Activated naive CD4-positive, alpha-beta T cell treated with anti-CD3 and anti-CD28 coated beads for 36 hours (primary cell): ENCODE data around the gene TCP11. TPM values are rescaled to one million over a fixed set of nuclear protein-coding genes. Genes with fewer than 3 reads are reported as not detected.

Experiments used
- CTCF ChIA-PET: fragments of 350-600 bp; sonication (Branson Sonifier 250); formaldehyde crosslinking; loops from one replicate; lab custom pipeline; 2021; ENCODE audit warnings: antibody characterized with exemption; lab: Charles Lee
- DNase-seq: peaks from one replicate; pipeline ENCODE4 v3.0.0-alpha.2; 2020
- H3K27ac Mint-ChIP-seq: one replicate; pipeline ENCODE4 v1.8.0; 2021; ENCODE audit warnings: mild to moderate bottlenecking, mixed read lengths
- H3K27me3 Mint-ChIP-seq: one replicate; pipeline ENCODE4 v1.8.0; 2021; ENCODE audit warnings: low read depth, mixed read lengths
- H3K36me3 Mint-ChIP-seq: one replicate; pipeline ENCODE4 v1.8.0; 2021; ENCODE audit warnings: low read depth, mixed read lengths
- H3K4me1 Mint-ChIP-seq: one replicate; pipeline ENCODE4 v1.8.0; 2021; ENCODE audit warnings: low read depth, mixed read lengths
- H3K4me3 Mint-ChIP-seq: one replicate; pipeline ENCODE4 v1.8.0; 2021; ENCODE audit warnings: mild to moderate bottlenecking, moderate library complexity, mixed read lengths
- H3K9me3 Mint-ChIP-seq: one replicate; pipeline ENCODE4 v1.8.0; 2021; ENCODE audit warnings: mixed read lengths
- intact Hi-C: fragments of 100-400 bp; cut with micrococcal nuclease; formaldehyde crosslinking; loops from one replicate; pipeline ENCODE4 v1.15.1; 2023
- total RNA-seq, 2 experiments: library from RNA; stranded (reverse); gene quantifications; one replicate each; pipeline ENCODE4 v1.2.3, GENCODE V29; 2021

Gene TCP11
- total RNA-seq, result not detected

GRCh38 chr6:35141007-35141655 is at the start of gene TCP11:
Gene TCP11 (minus strand): TSS chr6:35141339. CDS start chr6:35140870, 469 bp downstream.
- CTCF ChIA-PET, result interaction anchor here (0.6 to 2.1 kb wide), 6 partner anchors 9 to 1473 kb away, joined by 3 to 10 read pairs (median 5); no protein-coding TSS in a partner anchor
- H3K4me3 Mint-ChIP-seq, result no peak within 1 kb of the TSS
- peak; percentile 35 for DNase-seq
- peaks cover 15% of the 10 kb centered on the region for H3K4me1 Mint-ChIP-seq
- peaks cover 13% of the 10 kb centered on the region for H3K27me3 Mint-ChIP-seq
- no peak within 1 kb of the TSS for H3K27ac Mint-ChIP-seq
- H3K9me3 Mint-ChIP-seq, result no peaks in the 10 kb centered on the region
- H3K36me3 Mint-ChIP-seq, result no peaks in the 10 kb centered on the region
- intact Hi-C loops, result loop anchor here (5.0 to 10.0 kb wide), 3 partner anchors 266 to 676 kb away; partner anchors contain the start of gene PACSIN1

DNA sequence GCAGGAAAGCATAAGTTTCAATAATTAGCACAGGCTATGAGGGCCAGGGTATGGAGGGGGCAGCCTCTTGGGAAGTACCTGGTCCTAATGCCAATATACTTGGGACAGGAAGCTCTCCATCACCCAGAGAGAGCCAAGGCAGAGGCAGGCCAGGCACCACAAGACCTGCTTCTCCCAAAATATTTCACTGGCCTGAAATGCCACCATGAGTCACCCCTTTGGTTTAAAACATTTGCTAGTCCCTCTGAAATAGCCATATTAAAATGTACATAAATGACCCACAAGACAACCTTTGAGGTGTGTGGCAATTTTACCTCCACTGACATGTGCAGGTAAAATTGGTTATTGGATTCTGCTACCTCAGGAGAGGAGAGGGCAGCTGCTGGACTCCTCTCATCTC is 49.2 kb upstream of the TCP11 start:
- CTCF ChIA-PET, result no interaction called here
- H3K4me1 Mint-ChIP-seq, result no peaks in the 10 kb centered on the region
- no peaks in the 10 kb centered on the region for H3K36me3 Mint-ChIP-seq
- no peak for DNase-seq
- H3K27me3 Mint-ChIP-seq, result peaks cover 3% of the 10 kb centered on the region
- intact Hi-C loops, result no loop called here
- no peak overlapping the region for H3K4me3 Mint-ChIP-seq
- H3K27ac Mint-ChIP-seq, result no peak overlapping the region
- H3K9me3 Mint-ChIP-seq, result no peaks in the 10 kb centered on the region

- no peaks in the 10 kb centered on the region for H3K9me3 Mint-ChIP-seq
- no peak overlapping the region for H3K27ac Mint-ChIP-seq
- CTCF ChIA-PET, result no interaction called here
- DNase-seq, result no peak
- intact Hi-C loops, result no loop called here
- H3K4me3 Mint-ChIP-seq, result no peak overlapping the region
- no peaks in the 10 kb centered on the region for H3K36me3 Mint-ChIP-seq
- no peaks in the 10 kb centered on the region for H3K4me1 Mint-ChIP-seq
- peaks cover 7% of the 10 kb centered on the region for H3K27me3 Mint-ChIP-seq
Measured at GRCh38 chr6:35188886-35189285, 47.7 kb upstream of the TCP11 start.

DNA sequence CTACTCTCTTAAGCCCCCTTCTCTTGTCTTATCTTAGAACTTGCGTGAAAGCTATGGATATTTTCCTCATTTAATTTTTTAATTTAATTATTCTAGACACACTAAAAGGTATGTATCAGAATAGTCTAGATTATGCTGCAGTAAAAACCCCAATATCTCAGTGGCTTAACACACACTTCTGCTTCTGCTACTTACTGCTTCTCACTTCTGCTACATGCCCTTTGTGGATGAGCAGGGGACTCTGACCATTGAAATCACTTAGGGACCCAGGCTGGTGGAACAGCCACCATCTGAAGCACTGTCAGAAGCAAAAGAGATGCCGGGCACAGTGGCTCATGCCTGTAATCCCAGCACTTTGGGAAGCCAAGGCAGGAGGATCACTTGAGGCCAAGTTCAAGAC is 45.4 kb upstream of the TCP11 start:
- CTCF ChIA-PET, result interaction anchor here (1.2 kb wide), 2 partner anchors 19 to 40 kb away, joined by 3 to 6 read pairs; no protein-coding TSS in a partner anchor
- H3K36me3 Mint-ChIP-seq, result no peaks in the 10 kb centered on the region

GRCh38 chr6:35185971-35186370 is 44.8 kb upstream of the TCP11 start:
- H3K4me3 Mint-ChIP-seq, result no peak overlapping the region
- no peak for DNase-seq
- peaks cover 2% of the 10 kb centered on the region for H3K4me1 Mint-ChIP-seq
- intact Hi-C loops, result no loop called here
- no peak overlapping the region for H3K27ac Mint-ChIP-seq
- peaks cover 13% of the 10 kb centered on the region for H3K27me3 Mint-ChIP-seq
- H3K9me3 Mint-ChIP-seq, result no peaks in the 10 kb centered on the region
- CTCF ChIA-PET, result no interaction called here
- H3K36me3 Mint-ChIP-seq, result no peaks in the 10 kb centered on the region

More for the DNA sequence above, 45.4 kb upstream of the TCP11 start:
- peaks cover 2% of the 10 kb centered on the region for H3K4me1 Mint-ChIP-seq
- H3K9me3 Mint-ChIP-seq, result no peaks in the 10 kb centered on the region
- no peak for DNase-seq
- no peak overlapping the region for H3K4me3 Mint-ChIP-seq
- intact Hi-C loops, result no loop called here
- no peak overlapping the region for H3K27ac Mint-ChIP-seq
- H3K27me3 Mint-ChIP-seq, result peaks cover 13% of the 10 kb centered on the region

DNA sequence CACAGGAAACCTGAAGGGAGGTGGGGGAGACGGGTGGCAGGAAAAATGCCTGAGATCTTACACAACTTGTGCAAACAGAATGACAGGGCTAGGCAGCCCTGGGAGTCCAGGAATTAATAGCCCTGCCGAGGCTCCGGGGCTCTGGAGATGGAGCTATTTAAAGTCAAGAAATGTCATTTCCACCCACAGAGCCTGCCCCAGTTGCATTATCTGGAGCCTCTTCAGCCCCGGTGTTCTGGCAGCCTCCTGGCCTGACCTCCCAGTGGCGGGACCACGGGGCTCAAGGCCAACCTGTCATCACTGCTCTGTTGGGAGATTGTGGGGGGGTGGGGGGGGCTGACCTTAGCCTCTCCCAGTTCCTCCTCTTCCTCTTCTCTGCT is 44.2 kb upstream of the TCP11 start:
- Mint-ChIP-seq H3K4me1 (peaks cover 2% of the 10 kb centered on the region), H3K36me3 (no peaks in the 10 kb centered on the region), H3K4me3 (no peak overlapping the region), H3K27me3 (peaks cover 13% of the 10 kb centered on the region), H3K9me3 (no peaks in the 10 kb centered on the region), H3K27ac (no peak overlapping the region)
- intact Hi-C loops, result no loop called here
- CTCF ChIA-PET, result no interaction called here
- no peak for DNase-seq

GRCh38 chr6:35184580-35185301 is 43.6 kb upstream of the TCP11 start:
- no peak overlapping the region for H3K27ac Mint-ChIP-seq

GRCh38 chr6:35183935-35184334 is 42.8 kb upstream of the TCP11 start:
- CTCF ChIA-PET, result interaction anchor here (1.0 kb wide), 2 partner anchors 21 to 38 kb away, joined by 3 to 5 read pairs; no protein-coding TSS in a partner anchor
- peaks cover 2% of the 10 kb centered on the region for H3K4me1 Mint-ChIP-seq
- H3K9me3 Mint-ChIP-seq, result no peaks in the 10 kb centered on the region
- DNase-seq, result no peak
- H3K4me3 Mint-ChIP-seq, result no peak overlapping the region
- H3K36me3 Mint-ChIP-seq, result no peaks in the 10 kb centered on the region
- peaks cover 13% of the 10 kb centered on the region for H3K27me3 Mint-ChIP-seq
- H3K27ac Mint-ChIP-seq, result no peak overlapping the region
- intact Hi-C loops, result no loop called here

More at GRCh38 chr6:35184580-35185301, 43.6 kb upstream of the TCP11 start:
- Mint-ChIP-seq H3K9me3 (no peaks in the 10 kb centered on the region), H3K4me3 (no peak overlapping the region), H3K27me3 (peaks cover 13% of the 10 kb centered on the region), H3K36me3 (no peaks in the 10 kb centered on the region), H3K4me1 (peaks cover 2% of the 10 kb centered on the region)
- CTCF ChIA-PET, result interaction anchor here (1.0 kb wide), 2 partner anchors 20 to 39 kb away, joined by 3 to 5 read pairs; no protein-coding TSS in a partner anchor
- intact Hi-C loops, result no loop called here
- no peak for DNase-seq

DNA sequence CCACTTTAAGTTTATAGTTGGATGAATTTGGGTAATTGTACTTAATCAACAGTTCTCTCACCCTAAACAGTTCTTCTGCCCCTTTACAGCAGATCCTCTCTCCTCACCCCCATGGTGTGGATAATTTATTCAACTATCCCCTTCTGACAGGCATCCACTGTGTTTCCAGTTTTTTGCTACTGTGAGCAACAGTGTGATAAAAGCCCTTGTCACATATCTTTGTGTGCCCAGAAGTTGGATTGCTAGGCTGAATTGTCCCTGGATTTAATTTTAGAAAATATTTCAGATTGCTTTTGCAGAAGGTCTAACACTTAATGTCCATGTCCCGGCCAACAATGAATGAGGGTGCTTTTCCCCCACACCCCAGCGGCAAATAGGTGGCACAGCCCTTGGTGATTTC is 42.1 kb upstream of the TCP11 start:
- CTCF ChIA-PET, result interaction anchor here (1.0 kb wide), 1 partner anchor 37 kb away, joined by 3 read pairs; no protein-coding TSS in a partner anchor
- no peaks in the 10 kb centered on the region for H3K36me3 Mint-ChIP-seq
- no peak overlapping the region for H3K27ac Mint-ChIP-seq
- DNase-seq, result no peak
- peaks cover 2% of the 10 kb centered on the region for H3K4me1 Mint-ChIP-seq
- H3K27me3 Mint-ChIP-seq, result peaks cover 17% of the 10 kb centered on the region
- no peaks in the 10 kb centered on the region for H3K9me3 Mint-ChIP-seq
- no peak overlapping the region for H3K4me3 Mint-ChIP-seq
- intact Hi-C loops, result no loop called here

- H3K36me3 Mint-ChIP-seq, result no peaks in the 10 kb centered on the region
- H3K27ac Mint-ChIP-seq, result no peak overlapping the region
- no peak for DNase-seq
- H3K4me1 Mint-ChIP-seq, result peaks cover 2% of the 10 kb centered on the region
- H3K4me3 Mint-ChIP-seq, result no peak overlapping the region
- no peaks in the 10 kb centered on the region for H3K9me3 Mint-ChIP-seq
- CTCF ChIA-PET, result no interaction called here
- peaks cover 17% of the 10 kb centered on the region for H3K27me3 Mint-ChIP-seq
- intact Hi-C loops, result no loop called here
Measured at GRCh38 chr6:35181933-35182612, 40.9 kb upstream of the TCP11 start.

DNA sequence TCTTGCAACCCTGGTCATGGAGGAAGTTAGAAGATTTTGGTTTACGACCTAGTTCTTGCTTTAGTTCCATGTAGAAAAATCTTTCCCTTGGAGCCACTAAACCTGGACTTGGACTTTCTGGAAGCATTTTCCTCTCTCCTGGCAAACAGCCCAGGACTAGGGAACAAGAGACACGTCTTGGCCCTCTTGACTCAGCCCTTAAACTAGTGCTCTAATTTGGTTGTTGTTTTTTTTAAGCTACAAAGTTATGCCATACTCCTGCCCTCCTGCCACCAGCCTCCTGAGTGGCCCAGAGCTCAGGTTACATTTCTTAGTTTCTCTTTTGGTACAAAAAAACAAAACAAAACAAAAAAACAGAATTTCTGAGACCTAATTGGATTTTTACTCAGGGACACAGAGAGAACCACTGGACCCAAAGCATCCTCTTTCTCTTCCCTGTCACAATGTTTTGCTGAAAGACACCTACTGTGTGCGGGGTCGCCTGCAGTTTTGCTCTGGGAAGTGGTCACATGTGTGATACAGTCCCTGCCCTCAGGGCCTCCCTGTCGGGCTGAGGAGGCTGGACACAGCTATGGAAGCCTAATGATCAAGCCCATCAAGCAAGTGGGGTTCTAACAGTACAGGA is 40.3 kb upstream of the TCP11 start:
- peaks cover 17% of the 10 kb centered on the region for H3K27me3 Mint-ChIP-seq
- no peaks in the 10 kb centered on the region for H3K36me3 Mint-ChIP-seq
- no peak overlapping the region for H3K4me3 Mint-ChIP-seq
- no peaks in the 10 kb centered on the region for H3K9me3 Mint-ChIP-seq
- intact Hi-C loops, result no loop called here
- H3K4me1 Mint-ChIP-seq, result peaks cover 2% of the 10 kb centered on the region
- no peak overlapping the region for H3K27ac Mint-ChIP-seq
- CTCF ChIA-PET, result no interaction called here
- DNase-seq, result no peak
